Heart right ventricle (tissue), 16 donors: ENCODE results near the gene GORASP1. TPM values are rescaled to one million over a fixed set of nuclear protein-coding genes. Genes with fewer than 3 reads are reported as not detected.

Experiments used
- ATAC-seq, 8 donors: fragments of 200-7000 bp; cut with Tn5 transposase; one replicate each; pipeline ENCODE4 v1.9.1; 2020; ENCODE audit warnings: mild to moderate bottlenecking in 8 of 8, moderate library complexity in 8 of 8, moderate number of reproducible peaks in 1 of 8
- DNase-seq, 2 donors: peaks; one replicate each; pipeline ENCODE4 v3.0.0-alpha.2; 2020
- H3K27ac ChIP-seq, 10 donors: fragments of 200-600 bp; sonication (generic) in 2 of 10; one replicate each; pipeline versions ENCODE4 v1.5.0 to v1.8.0; 2020 to 2022; ENCODE audit warnings: mild to moderate bottlenecking in 3 of 10
- H3K27me3 ChIP-seq, 7 donors: fragments of 200-600 bp; one replicate each; pipeline ENCODE4 v1.8.0; 2021 to 2022; ENCODE audit warnings: mild to moderate bottlenecking in 2 of 7
- H3K36me3 ChIP-seq, 9 donors: fragments of 200-600 bp; sonication (generic) in 1 of 9; one replicate each; pipeline versions ENCODE4 v1.5.0 to v1.8.0; 2020 to 2022; ENCODE audit warnings: mild to moderate bottlenecking in 2 of 9
- H3K4me1 ChIP-seq, 9 donors: fragments of 200-600 bp; sonication (generic) in 1 of 9; one replicate each; pipeline versions ENCODE4 v1.5.0 to v1.8.0; 2020 to 2022; ENCODE audit warnings: mild to moderate bottlenecking in 4 of 9
- H3K4me3 ChIP-seq, 10 donors: fragments of 200-600 bp; sonication (generic) in 2 of 10; one replicate each; pipeline versions ENCODE4 v1.5.0 to v1.8.0; 2020 to 2022; ENCODE audit warnings: mild to moderate bottlenecking in 7 of 10, moderate library complexity in 2 of 10
- H3K9me3 ChIP-seq, 11 donors: fragments of 200-600 bp in 10 of 11; sonication (generic) in 2 of 11; one replicate each; pipeline versions ENCODE4 v1.5.0 to v1.8.0; 2013 to 2022; ENCODE audit warnings: mild to moderate bottlenecking in 2 of 11, control low read depth in 1 of 11, moderate library complexity in 1 of 11
- CTCF ChIP-seq, 9 donors: fragments of 200-600 bp; sonication (generic) in 2 of 9; IDR thresholded peaks; one replicate each; pipeline versions ENCODE4 v1.5.0 to v1.8.0; 2021 to 2022; ENCODE audit warnings: antibody characterized with exemption in 9 of 9, mild to moderate bottlenecking in 5 of 9, moderate library complexity in 1 of 9
- WGBS, 2 donors: extraction: QIAGEN DNeasy Blood & Tissue Kit; methylation state at CpG; one replicate each; pipeline ENCODE4 v1.1.7; 2013; ENCODE audit warnings: inconsistent platforms in 1 of 2; 5-methylcytosine and 5-hydroxymethylcytosine counted together
- intact Hi-C, 10 donors: fragments of 100-400 bp; cut with DNase I; formaldehyde crosslinking; loops; one replicate each; pipeline versions ENCODE4 v1.11.1 to v1.14.2; 2022
- polyA plus RNA-seq, 2 donors: library from polyadenylated mRNA; stranded (reverse); fragments of 200-250 nt; gene quantifications; one replicate each; pipeline ENCODE4 v1.2.3, GENCODE V29; 2013
- total RNA-seq, 10 donors: library from RNA; stranded (reverse); fragmentation: NEBNext Ultra II Directional in 3 of 10; extraction: Animal tissue kit (Norgen Biotek cat#: 25700) in 3 of 10; gene quantifications; one replicate each; pipeline versions ENCODE4 v1.2.1 to v1.2.4, GENCODE V29; 2021 to 2023
- donor health status: Arrhythmogenic right ventricular cardiomyopathy.
- donor health status: ischemic (EF 13 %, LVEDD 7.1; RV severe dilation, severe dysfunction).
- donor health status: healthy with polysubstance abuse.
- donor health status: DM: no; HTN: yes; CAD: no.
- donor health status: DM: no; HTN: no; CAD: no.
- donor health status: ischemic (EF 25% LVEDD 6.9; RV normal size, moderate dysfunction).
- donor health status: ischemic (EF 25% LVEDD 5.7; RV mildly dilated, moderate dysfunction).
- donor health status: healthy.
- donor health status: DM: yes; HTN: yes; CAD: no.
- donor health status: Ischemic cardiomyopathy.
- donor health status: ischemic (EF 35%, LVEDD 5.7; RV mildly dilated, moderate dysfunction).
- donor health status: nonischemic (EF 11% LVEDD 7.7; RV severe dilation, severe dysfunction).
- donor health status: DM: yes; HTN: yes; CAD: no.
- donor health status: PGD.
- donor health status: ischemic (EF 29% LVEDD 5.4; RV normal size, mild dysfunction).
- donor health status: nonischemic (EF 23%, LVEDD 6.1; RV moderate dilation, normal function).

The GORASP1 gene
- total and polyA plus RNA-seq, 12 donors = 28.4 to 54.2 (median 40.6) TPM

GRCh38 chr3:39118079-39118478 is 10.7 kb upstream of the GORASP1 start:
- 78 to 88% methylated on average over 3 of the region's 3 CpGs for WGBS, 2 donors

GRCh38 chr3:39115870-39116269 is 8.4 kb upstream of the GORASP1 start:
- H3K36me3 ChIP-seq = peaks cover 0 to 14% (median 0%) of the 10 kb centered on the region in 9 donors
- H3K9me3 ChIP-seq = no peaks in the 10 kb centered on the region
- DNase-seq = no peak
- TF ChIP-seq CTCF (IDR thresholded peaks at IDR 0.05) = no peak
- H3K4me1 ChIP-seq = peaks cover 0 to 7% (median 0%) of the 10 kb centered on the region in 9 donors
- no peak overlapping the region for H3K4me3 ChIP-seq
- H3K27me3 ChIP-seq = no peaks in the 10 kb centered on the region
- no peak for ATAC-seq
- intact Hi-C loops = no loop called here
- no peak overlapping the region for H3K27ac ChIP-seq
- WGBS, 2 donors = 96% methylated on average over 3 of the region's 3 CpGs

More at GRCh38 chr3:39118079-39118478, 10.7 kb upstream of the GORASP1 start:
- Histone ChIP-seq H3K4me1 (peaks cover 0 to 12% (median 0%) of the 10 kb centered on the region in 9 donors), H3K36me3 (peaks cover 0 to 13% (median 0%) of the 10 kb centered on the region in 9 donors), H3K4me3 (no peak overlapping the region), H3K9me3 (no peaks in the 10 kb centered on the region), H3K27ac (no peak overlapping the region), H3K27me3 (no peaks in the 10 kb centered on the region)
- no peak for TF ChIP-seq CTCF (IDR thresholded peaks at IDR 0.05)
- DNase-seq (no peak), ATAC-seq (no peak)
- intact Hi-C loops = no loop called here

GRCh38 chr3:39114456-39114855 is 7.0 kb upstream of the GORASP1 start:
- 81 to 84% methylated on average over 5 of the region's 5 CpGs for WGBS, 2 donors
- Histone ChIP-seq H3K4me1 (peaks cover 0 to 7% (median 0%) of the 10 kb centered on the region in 9 donors), H3K4me3 (no peak overlapping the region), H3K9me3 (no peaks in the 10 kb centered on the region), H3K27ac (no peak overlapping the region), H3K36me3 (peaks cover 0 to 16% (median 0%) of the 10 kb centered on the region in 9 donors), H3K27me3 (no peaks in the 10 kb centered on the region)
- intact Hi-C loops = no loop called here
- DNase-seq = no peak
- TF ChIP-seq CTCF (IDR thresholded peaks at IDR 0.05) = no peak
- ATAC-seq = no peak

- Histone ChIP-seq H3K4me3 (no peak overlapping the region), H3K27me3 (no peaks in the 10 kb centered on the region), H3K9me3 (no peaks in the 10 kb centered on the region), H3K27ac (no peak overlapping the region), H3K4me1 (peaks cover 0 to 9% (median 4%) of the 10 kb centered on the region in 9 donors), H3K36me3 (peaks cover 0 to 9% (median 0%) of the 10 kb centered on the region in 9 donors)
- ATAC-seq = no peak
- DNase-seq = no peak
- intact Hi-C loops = no loop called here
- 90 to 98% methylated on average over 3 of the region's 3 CpGs for WGBS, 2 donors
- TF ChIP-seq CTCF (IDR thresholded peaks at IDR 0.05) = no peak
Observed at GRCh38 chr3:39113291-39113690, 5.9 kb upstream of the GORASP1 start.
